Placental epithelial cell (primary cell): ENCODE measurements around the gene PTPN11. TPM values are rescaled to one million over a fixed set of nuclear protein-coding genes. Genes with fewer than 3 reads are reported as not detected.

Source experiments
- total RNA-seq: library from RNA; depleted of rRNA; stranded (reverse); fragments of >200 nt; gene quantifications from 2 replicates; pipeline ENCODE4 v1.2.3, GENCODE V29; 2012

Gene PTPN11
- 51.8 and 87.1 TPM in 2 replicates for total RNA-seq

DNA sequence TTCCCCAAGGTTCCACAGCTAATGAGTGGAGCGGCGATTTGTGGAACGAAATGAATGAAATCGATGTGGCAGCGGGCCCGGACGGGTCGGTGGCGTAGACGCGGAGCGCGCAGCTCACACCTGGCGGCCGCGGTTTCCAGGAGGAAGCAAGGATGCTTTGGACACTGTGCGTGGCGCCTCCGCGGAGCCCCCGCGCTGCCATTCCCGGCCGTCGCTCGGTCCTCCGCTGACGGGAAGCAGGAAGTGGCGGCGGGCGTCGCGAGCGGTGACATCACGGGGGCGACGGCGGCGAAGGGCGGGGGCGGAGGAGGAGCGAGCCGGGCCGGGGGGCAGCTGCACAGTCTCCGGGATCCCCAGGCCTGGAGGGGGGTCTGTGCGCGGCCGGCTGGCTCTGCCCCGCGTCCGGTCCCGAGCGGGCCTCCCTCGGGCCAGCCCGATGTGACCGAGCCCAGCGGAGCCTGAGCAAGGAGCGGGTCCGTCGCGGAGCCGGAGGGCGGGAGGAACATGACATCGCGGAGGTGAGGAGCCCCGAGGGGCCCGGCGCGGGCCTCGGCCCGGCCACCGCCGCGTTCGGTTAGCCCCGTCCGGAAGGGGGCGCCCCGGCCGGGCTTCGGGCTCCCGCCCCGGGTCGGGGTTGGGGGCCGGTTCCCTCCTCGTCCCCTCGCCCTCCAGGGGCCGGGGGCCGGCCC lies at the start of gene PTPN11:
TSS of gene PTPN11 (plus strand) at position 340 of the 689 bp plus-strand sequence. CDS start at position 505, 165 bp downstream.

DNA sequence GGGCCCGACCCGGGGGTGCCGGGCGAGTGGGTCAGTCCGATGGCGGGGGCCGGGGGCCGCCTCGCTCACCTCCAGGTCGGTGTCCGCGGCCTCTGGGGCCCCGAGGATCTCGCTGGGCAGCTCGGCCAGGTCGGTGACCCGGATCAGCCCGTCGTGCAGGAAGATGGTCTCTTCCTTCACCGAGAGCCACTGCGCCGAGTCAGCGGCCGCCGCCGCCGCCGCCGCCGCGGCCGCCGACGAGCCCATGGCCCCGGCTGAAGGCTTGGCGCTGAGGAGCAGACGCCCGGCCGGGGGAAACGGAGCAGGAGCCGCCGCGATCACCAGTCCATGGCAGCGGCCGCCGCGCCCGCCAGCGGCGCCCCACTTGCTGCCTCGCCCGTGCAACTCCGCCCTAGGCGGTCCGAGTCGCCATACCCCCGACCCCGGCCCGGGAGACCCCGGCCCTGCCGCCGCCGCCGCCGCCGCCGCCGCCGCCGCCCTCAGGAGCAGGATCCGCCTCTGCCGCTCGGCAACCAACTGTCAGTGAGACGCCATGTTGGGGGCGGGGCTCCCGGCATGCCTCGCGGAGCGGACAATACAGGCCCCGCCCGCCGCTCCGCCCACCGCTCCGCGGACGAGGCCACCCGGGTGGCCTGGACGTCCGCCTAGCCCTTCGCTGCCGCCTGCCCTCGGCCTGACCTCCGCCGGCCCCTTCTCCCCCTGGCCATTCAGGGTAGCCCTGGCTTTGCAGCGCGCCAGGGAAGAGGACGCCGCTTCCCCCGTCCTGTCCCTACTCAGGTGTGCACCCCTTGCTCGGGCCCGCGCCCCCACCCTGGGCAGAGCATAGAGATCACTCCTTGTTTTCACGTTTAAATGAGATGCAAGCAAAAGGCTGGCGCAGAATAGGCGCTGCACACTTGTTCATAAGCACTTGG lies 36.6 kb upstream of the PTPN11 start, which contains the start of gene HECTD4:
TSS of gene HECTD4 (minus strand) at position 549 of the 914 bp plus-strand sequence. CDS start at position 246, 303 bp downstream.

DNA sequence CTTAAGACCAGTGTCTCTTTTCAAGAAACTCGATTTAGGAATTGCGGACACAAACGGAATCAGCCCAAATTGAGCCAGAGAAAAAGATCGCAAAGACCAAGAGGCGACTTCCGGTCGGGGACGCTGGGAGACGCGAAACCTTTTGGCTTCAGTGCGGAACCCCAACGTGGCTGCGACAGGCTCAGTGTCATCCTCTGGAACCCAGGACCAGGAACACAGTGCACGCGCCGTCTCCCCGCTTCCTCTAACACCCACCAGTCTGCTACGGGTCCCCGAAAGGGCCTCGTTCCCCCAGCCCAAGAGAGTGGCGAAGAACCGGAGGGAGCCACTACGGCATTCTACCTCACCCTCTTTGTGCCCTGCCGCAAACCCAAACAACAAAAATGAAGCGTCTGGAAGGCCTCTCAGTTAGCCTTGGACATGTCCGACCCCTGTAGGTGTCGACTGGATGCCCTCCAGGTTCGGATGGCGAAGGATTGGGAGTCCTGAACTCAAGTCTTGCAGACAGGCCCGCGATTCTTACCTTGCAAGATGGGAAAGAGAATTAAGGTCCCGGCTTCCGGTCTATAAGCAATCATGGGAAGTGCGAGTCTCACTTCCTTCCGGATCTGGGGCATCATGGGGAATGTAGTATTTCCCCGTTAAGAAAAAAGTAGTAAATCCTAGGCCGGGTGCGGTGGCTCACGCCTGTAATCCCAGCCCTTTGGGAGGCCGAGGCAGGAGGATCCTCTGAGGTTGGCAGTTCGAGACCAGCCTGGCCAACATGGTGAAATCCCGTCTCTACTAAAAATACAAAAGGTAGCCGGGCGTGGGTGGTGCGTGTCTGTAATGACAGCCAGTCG lies 9.5 kb upstream of the PTPN11 start, which contains the start of gene RPL6:
TSS of gene RPL6 (minus strand) at position 542 of the 842 bp plus-strand sequence. CDS start 949 bp downstream, outside the sequence.

Other genes with a start within 250 kb of the PTPN11 start
- 19.1 and 33.0 TPM in 2 replicates for gene HECTD4, start 36.5 kb upstream of the PTPN11 start, total RNA-seq
- gene RPL6, start 9.3 kb upstream of the PTPN11 start, total RNA-seq = 756 and 769 TPM in 2 replicates